ENCODE results near the gene PTTG2. TPM values are rescaled to one million over a fixed set of nuclear protein-coding genes. Genes with fewer than 3 reads are reported as not detected.

The PTTG2 gene
- total RNA-seq, 2 experiments from 2014 or later: 0.32 to 0.46 TPM

DNA sequence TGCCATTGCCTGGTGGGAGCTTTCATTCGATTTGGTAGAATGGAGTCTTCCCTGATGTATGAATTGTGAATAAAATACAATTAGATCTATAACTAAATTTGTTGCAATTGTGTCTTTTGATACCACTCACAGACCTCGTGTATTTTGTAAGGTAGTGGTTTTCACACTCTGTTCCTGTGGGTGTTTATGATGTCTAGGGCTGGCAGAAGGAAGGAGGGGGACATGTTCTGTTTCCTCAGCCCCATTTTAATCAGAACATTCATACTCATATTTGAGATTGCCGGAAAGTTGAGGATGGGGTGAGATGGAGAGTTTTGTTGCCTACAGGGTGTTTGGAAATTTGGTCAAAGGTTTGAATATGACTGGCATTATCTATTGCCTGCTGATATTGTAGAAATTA lies 42.9 kb downstream of the PTTG2 start:
- ChIA-PET POLR2A (no interaction called here), CTCF (no interaction called here)

DNA sequence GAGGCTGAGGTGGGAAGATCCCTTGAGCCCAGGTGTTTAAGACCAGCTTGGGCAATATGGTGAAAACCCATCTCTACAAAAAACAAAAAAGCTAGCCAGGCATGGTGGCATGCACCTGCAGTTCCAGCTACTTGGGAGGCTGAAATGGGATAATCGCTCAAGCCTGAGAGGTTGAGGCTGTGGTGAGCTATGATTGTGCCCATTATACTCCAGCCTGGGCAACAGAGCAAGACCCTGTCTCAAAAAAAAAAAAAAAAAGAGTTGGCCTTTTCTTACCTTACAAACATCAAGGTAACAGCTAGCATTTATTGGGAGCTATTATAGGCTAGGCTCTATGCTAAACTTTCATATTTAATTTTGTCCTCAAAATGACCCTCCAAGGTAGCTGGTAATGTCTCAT lies 43.4 kb downstream of the PTTG2 start:
- POLR2A ChIA-PET: no interaction called here
- CTCF ChIA-PET: no interaction called here

DNA sequence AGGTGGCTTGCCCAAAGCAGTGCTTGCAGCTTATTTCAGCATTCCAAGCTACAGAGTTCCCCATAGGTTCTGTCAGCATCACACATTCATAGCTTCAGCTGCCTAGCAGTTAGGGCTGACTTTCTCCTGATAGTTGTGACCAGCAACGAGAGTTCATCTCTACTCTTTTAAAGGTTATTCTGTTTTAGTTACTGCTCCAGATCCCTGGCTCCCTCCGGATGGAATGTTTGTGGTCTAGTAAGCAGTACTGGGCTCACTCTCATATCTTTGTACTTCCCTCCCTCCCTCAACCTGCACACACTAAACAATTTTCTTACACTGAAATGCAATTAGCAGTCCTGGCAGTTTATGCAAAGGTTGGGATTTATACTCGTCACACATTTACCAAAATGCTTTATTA lies 43.9 kb downstream of the PTTG2 start:
- POLR2A ChIA-PET: no interaction called here
- CTCF ChIA-PET: no interaction called here

DNA sequence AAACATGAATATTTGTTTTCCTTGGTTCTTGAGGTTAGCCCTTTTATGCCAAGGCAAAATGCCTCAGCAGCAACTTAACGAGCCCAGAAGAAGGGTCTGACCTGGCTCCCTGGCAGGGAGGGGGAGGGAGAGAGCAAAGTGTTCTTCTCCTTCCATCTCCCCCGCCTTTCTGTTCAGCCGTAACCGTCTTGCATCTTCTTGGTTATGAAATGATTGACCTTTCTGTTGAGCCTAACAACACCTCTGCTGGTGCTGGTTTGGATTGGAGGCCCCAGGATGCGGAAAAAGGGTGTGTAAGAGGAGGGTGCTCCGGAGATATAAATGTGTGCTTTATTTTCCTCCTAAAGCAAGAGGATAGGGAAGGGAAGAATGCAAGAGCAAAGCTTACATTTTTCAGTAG lies 44.7 kb downstream of the PTTG2 start:
- CTCF ChIA-PET: no interaction called here
- POLR2A ChIA-PET: no interaction called here

DNA sequence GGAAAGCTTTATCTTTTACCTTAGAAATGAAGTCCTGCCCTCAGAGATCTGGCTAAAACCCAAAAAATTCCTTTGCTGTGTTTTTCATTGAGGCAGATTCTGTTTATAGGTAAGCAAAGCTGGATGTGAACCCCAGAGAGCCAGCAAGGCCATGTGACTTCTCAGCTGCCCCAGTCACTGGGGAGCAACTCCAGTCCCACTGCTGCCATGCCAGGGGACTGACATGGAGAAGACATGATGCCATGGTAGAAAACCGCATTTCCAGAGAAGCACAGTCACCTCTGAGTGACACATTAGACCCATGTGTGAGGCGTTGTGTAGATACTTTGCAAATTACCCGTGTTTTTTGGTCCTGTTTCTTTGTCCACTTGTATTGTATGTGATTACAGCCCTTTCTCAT lies 45.4 kb downstream of the PTTG2 start:
- POLR2A ChIA-PET: no interaction called here
- CTCF ChIA-PET: no interaction called here

DNA sequence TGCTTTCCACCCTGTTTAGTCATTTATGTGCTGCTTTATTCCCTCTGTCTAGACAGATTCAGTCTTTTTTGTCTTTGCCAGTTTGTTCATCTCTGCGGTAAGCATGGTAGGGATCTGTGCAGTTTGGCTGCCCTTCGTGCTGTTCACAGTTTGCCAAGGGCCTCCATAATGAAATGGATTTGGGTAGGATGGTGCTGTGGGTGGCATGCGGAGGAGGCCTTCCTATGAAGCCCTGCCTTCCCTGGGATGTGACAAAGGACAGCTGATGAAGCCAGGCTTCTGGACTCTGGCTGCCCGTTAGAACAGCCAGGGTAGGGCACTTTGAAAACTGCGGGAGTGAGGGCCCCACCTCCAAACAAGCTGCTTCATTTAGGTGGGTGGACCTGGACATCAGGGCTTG lies 47.4 kb downstream of the PTTG2 start:
- CTCF ChIA-PET: no interaction called here
- POLR2A ChIA-PET: no interaction called here

DNA sequence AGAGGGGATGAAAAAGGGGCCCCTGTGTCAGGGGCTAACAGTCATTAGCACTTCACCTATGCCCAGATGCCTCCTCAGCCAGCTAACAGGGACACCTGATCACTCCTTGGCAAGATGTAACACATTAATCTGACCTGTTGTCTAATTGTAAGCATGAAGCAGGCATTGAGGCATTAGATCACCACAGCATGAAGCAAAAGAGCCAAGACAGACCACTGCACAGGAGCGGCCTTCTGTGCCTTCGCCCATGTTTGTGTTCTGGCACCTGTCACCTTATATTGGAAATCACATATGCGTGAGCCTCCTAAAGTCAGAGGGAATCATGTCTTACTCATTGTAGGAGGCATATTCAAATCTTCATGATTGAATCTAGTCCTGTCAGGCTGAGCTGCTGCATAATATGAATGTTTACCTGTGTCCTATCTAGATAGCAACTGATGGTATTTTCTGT lies 48.4 kb downstream of the PTTG2 start:
- ChIA-PET CTCF (no interaction called here), POLR2A (no interaction called here)

DNA sequence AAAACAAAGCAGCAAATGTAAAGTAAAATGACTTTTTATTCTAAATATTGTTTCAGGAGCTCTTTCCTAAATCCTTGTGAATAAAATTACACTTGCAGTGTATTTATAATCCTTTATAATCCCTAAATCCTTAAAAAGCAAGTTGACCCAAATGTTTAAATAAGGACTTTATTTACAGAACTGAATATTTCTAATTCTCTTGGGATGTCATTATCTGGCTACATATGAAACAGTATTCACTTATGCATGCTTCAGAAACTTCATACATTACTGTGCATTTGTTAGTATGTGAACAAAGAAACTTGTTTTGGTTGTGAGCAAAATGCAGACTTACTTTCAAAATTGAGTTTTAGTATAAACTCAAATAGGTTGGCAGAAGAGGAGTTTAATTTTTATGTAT lies 49.2 kb downstream of the PTTG2 start:
- CTCF ChIA-PET: no interaction called here

DNA sequence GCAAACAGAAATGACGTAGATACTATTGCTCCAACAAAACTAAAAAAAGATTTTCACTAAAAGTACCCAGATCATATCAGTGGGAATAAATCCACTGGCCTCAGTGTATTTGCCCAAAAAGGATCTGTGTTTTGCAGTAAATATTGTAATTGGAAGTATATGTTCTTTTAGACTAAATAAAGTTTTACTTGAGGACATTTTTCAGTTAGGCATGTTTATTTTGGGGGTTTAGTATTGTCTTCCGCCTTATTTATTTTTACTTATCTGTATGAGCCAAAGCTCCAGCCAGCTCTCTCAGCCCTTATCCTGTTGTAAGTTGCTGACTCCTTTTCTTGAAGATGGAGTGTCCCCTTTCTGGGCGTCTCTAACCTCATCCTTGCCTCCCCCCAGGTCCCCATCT lies 49.8 kb downstream of the PTTG2 start:
- CTCF ChIA-PET: no interaction called here

More for the DNA sequence above, 49.2 kb downstream of the PTTG2 start:
- POLR2A ChIA-PET: no interaction called here

More for the DNA sequence above, 49.8 kb downstream of the PTTG2 start:
- POLR2A ChIA-PET: no interaction called here

Other genes starting within 250 kb of the PTTG2 start
- gene PGM2, start 133.7 kb upstream of the PTTG2 start, total RNA-seq: 10 to 100 TPM; 67.6 to 71.6 TPM
- gene TBC1D1, start 69.3 kb upstream of the PTTG2 start, total RNA-seq: 10 to 100 TPM; 84.9 to 89.0 TPM

All from activated CD8-positive, alpha-beta memory T cell treated with anti-CD3 and anti-CD28 coated beads for 36 hours (primary cell).